GM06990 (cell line): ENCODE measurements around the gene EEPD1.

ENCODE experiments used
- DNase-seq: peaks from one replicate; pipeline ENCODE4 v3.0.0-alpha.2; 2011; ENCODE audit not compliant: insufficient read length; ENCODE audit errors: extremely low read depth
- H3K27me3 ChIP-seq: replicated peaks from 2 replicates; pipeline ENCODE4 v1.6.0; 2011; ENCODE audit warnings: low read length; ENCODE audit not compliant: control insufficient read depth, insufficient read depth
- H3K36me3 ChIP-seq: 2 replicates; pipeline ENCODE4 v1.5.1; 2011; ENCODE audit warnings: low read length; ENCODE audit not compliant: control insufficient read depth, insufficient read depth
- H3K4me3 ChIP-seq: replicated peaks from 2 replicates; pipeline ENCODE4 v1.5.1; 2011; ENCODE audit warnings: low read depth, mild to moderate bottlenecking, control low read depth, low read length
- TF ChIP-seq, protein P1 (sequence below): IDR thresholded peaks from 2 replicates; pipeline ENCODE4 v1.5.1; 2011; ENCODE audit warnings: low read length, control low read depth, mild to moderate bottlenecking, inconsistent platforms; ENCODE audit not compliant: insufficient read depth, poor library complexity, severe bottlenecking

Gene EEPD1

GRCh38 chr7:36135700-36136099 lies 17.4 kb upstream of the EEPD1 start:
- TF ChIP-seq, protein P1, sequence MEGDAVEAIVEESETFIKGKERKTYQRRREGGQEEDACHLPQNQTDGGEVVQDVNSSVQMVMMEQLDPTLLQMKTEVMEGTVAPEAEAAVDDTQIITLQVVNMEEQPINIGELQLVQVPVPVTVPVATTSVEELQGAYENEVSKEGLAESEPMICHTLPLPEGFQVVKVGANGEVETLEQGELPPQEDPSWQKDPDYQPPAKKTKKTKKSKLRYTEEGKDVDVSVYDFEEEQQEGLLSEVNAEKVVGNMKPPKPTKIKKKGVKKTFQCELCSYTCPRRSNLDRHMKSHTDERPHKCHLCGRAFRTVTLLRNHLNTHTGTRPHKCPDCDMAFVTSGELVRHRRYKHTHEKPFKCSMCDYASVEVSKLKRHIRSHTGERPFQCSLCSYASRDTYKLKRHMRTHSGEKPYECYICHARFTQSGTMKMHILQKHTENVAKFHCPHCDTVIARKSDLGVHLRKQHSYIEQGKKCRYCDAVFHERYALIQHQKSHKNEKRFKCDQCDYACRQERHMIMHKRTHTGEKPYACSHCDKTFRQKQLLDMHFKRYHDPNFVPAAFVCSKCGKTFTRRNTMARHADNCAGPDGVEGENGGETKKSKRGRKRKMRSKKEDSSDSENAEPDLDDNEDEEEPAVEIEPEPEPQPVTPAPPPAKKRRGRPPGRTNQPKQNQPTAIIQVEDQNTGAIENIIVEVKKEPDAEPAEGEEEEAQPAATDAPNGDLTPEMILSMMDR, result no peak
- H3K27me3 ChIP-seq, result no peaks in the 10 kb centered on the region
- no peak for DNase-seq
- H3K36me3 ChIP-seq, result no peaks in the 10 kb centered on the region
- no peak overlapping the region for H3K4me3 ChIP-seq

DNA sequence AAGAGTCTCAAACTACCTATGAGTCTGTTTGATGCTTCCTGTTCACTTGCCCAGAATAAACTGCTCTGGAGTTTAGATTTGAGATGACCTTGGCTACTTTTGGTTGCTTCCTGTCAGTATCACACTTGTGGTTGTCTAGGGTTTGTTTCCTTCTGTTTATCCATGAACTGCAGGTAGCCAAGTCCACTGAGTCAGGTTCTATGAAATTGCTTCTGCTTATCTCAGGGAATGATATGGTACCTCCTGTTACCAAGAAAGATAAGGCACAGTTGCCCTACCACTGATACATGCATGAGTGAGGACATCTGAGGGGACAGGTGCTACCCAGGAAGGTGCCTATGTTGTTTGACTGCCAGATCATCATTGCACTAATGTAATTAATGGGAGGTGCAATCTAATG lies 15.8 kb upstream of the EEPD1 start:
- Histone ChIP-seq H3K36me3 (no peaks in the 10 kb centered on the region), H3K4me3 (no peak overlapping the region), H3K27me3 (no peaks in the 10 kb centered on the region)
- TF ChIP-seq, protein P1, result no peak
- DNase-seq, result no peak

- DNase-seq, result no peak
- Histone ChIP-seq H3K36me3 (no peaks in the 10 kb centered on the region), H3K27me3 (no peaks in the 10 kb centered on the region), H3K4me3 (no peak overlapping the region)
- TF ChIP-seq, protein P1, result no peak
Observed at GRCh38 chr7:36137754-36138153, 15.3 kb upstream of the EEPD1 start.

- Histone ChIP-seq H3K4me3 (no peak overlapping the region), H3K27me3 (no peaks in the 10 kb centered on the region), H3K36me3 (no peaks in the 10 kb centered on the region)
- TF ChIP-seq, protein P1, result no peak
- no peak for DNase-seq
Observed at GRCh38 chr7:36138209-36138608, 14.8 kb upstream of the EEPD1 start.

- TF ChIP-seq, protein P1, result no peak
- DNase-seq, result no peak
- no peak overlapping the region for H3K4me3 ChIP-seq
- no peaks in the 10 kb centered on the region for H3K27me3 ChIP-seq
- H3K36me3 ChIP-seq, result no peaks in the 10 kb centered on the region
Observed at GRCh38 chr7:36141351-36141750, 11.7 kb upstream of the EEPD1 start.

- Histone ChIP-seq H3K27me3 (no peaks in the 10 kb centered on the region), H3K36me3 (no peaks in the 10 kb centered on the region), H3K4me3 (no peak overlapping the region)
- DNase-seq, result no peak
- TF ChIP-seq, protein P1, result no peak
Observed at GRCh38 chr7:36141850-36142249, 11.2 kb upstream of the EEPD1 start.
